EH (cell line): ENCODE measurements around the gene C1QTNF8.

Experiments used
- DNase-seq: peaks from one replicate; pipeline ENCODE4 v3.0.0-alpha.2; 2015; ENCODE audit warnings: low read depth

The C1QTNF8 gene, protein sequence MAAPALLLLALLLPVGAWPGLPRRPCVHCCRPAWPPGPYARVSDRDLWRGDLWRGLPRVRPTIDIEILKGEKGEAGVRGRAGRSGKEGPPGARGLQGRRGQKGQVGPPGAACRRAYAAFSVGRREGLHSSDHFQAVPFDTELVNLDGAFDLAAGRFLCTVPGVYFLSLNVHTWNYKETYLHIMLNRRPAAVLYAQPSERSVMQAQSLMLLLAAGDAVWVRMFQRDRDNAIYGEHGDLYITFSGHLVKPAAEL

GRCh38 chr16:1096169-1097082 is at the start of gene C1QTNF8:
Gene C1QTNF8, minus strand, starts transcription at chr16:1096244. Its CDS starts 1,322 bp downstream, at chr16:1094922.
- no peak for DNase-seq

- no peak for DNase-seq
Measured at GRCh38 chr16:1145383-1146100, 49.5 kb upstream of the C1QTNF8 start.

DNA sequence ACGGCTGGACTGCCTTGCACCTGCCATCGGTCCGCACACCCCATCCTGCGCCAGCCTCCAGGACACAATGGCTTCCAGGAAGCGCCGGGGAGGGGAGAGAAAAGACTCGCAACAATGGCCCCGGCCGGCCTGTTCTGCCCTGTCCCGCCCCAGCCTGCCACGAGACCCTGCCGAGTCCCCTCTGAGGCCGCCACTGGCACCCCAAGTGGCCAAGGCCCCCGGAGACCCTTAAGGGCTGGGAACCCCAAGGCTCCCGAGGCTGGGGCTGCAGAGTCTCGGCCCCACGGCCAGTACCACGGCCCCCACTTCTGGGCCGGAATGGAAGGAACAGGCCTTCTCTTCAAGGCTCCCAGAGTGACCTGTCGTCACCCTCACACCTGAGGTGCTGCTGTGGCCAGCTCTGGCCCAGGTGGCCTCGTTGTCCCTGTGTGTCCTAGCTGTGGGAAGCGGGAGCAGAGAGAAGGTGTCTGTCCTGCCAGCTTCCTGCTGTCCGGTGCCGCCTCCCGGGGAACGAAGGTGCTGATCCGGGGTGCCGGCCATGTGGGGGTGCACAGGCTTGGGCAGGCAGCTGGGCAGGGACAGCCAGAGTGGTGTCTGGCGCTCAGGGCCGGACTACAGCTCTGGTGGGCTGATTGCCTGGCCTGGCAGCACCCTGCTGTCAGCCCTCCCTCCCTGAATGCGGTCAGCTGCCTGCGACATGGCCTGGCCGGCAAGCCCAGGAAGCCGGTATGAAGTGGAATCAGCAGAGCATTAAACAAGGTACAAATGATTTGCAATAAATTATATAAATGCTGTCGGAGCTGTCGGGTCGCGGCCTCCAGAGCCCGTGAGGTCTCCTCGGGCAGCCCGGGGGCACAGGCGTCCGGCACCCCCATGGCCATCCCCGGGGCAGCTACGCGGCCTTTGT is 48.7 kb upstream of the C1QTNF8 start:
- no peak for DNase-seq

DNA sequence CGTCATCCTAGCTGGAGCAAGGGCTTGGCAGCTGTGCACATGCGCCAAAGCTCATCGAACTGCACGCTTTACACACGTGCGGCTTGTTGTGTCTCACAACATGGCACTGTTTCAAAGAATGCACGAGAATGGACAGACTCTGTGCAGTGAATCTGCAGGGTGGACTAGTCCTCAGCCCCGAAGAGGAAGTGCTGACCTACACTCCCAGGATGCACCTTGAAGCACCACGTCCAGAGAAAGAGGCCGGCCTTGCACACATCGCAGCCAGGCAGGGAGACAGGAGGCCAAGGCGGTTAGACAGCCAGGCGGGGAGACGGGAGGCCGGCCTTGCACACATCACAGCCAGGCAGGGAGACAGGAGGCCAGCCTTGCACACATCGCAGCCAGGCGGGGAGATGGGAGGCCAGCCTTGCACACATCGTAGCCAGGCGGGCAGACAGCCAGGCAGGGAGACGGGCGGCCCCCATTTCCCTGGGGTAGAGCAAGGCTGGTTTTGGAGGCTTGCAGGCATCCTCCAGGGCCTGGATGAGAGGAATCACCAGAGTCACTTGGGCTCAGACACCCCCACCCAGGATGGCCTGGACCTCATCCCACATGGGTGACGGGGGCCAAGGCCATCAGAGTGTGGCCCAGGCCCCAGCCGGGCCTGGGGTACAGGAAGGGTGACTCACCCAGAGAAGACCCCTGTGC is 47.9 kb upstream of the C1QTNF8 start:
- no peak for DNase-seq

GRCh38 chr16:1142911-1143310 is 46.9 kb upstream of the C1QTNF8 start:
- DNase-seq, result no peak

DNA sequence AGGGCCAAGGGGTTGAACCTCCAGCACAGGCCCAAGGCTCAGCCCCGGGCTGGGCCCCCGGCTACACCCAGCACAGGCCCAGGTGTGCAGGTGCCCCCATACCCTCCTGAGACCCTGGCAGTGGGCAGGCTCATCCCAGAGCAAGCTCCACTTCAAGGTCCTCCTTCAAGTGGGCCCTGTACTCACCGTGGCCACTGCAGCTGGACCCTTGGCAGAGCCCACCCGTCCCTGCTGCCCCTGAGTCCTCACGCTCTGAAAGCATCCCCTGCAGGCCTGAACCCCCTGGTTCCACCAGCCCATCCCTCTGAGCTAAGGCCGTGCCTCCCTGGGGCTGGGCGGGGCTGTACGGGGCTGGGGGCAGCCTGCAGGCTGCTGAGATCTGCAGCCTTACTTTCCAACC is 45.7 kb upstream of the C1QTNF8 start:
- no peak for DNase-seq

GRCh38 chr16:1141191-1141590 is 45.1 kb upstream of the C1QTNF8 start:
- DNase-seq, result no peak

- no peak for DNase-seq
Measured at GRCh38 chr16:1140582-1141162, 44.6 kb upstream of the C1QTNF8 start.

DNA sequence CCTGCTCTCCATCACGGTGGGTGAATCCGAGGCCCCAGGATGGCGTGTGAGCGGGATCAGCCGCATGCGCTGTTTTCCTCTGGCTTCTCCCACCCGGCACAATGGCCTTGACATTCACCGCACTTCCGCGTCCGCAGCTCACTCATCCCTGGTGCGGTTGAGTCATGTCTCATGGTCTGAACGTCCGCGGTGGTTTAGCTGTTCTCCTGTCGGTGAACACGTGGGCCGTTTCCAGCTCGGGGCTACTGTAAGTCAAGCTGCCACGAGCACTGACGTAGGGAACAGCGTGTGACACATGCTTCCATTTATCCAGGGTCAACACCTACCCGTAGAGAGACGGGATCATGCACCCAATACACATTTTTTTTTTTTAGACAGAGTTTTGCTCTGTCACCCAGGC is 41.6 kb upstream of the C1QTNF8 start:
- DNase-seq, result no peak

- no peak for DNase-seq
Measured at GRCh38 chr16:1135459-1135825, 39.4 kb upstream of the C1QTNF8 start.

- no peak for DNase-seq
Measured at GRCh38 chr16:1134776-1135458, 38.9 kb upstream of the C1QTNF8 start.

GRCh38 chr16:1133810-1134520 is 37.9 kb upstream of the C1QTNF8 start:
- no peak for DNase-seq

- no peak for DNase-seq
Measured at GRCh38 chr16:1133271-1133670, 37.2 kb upstream of the C1QTNF8 start.

GRCh38 chr16:1132431-1132830 is 36.4 kb upstream of the C1QTNF8 start:
- no peak for DNase-seq

DNA sequence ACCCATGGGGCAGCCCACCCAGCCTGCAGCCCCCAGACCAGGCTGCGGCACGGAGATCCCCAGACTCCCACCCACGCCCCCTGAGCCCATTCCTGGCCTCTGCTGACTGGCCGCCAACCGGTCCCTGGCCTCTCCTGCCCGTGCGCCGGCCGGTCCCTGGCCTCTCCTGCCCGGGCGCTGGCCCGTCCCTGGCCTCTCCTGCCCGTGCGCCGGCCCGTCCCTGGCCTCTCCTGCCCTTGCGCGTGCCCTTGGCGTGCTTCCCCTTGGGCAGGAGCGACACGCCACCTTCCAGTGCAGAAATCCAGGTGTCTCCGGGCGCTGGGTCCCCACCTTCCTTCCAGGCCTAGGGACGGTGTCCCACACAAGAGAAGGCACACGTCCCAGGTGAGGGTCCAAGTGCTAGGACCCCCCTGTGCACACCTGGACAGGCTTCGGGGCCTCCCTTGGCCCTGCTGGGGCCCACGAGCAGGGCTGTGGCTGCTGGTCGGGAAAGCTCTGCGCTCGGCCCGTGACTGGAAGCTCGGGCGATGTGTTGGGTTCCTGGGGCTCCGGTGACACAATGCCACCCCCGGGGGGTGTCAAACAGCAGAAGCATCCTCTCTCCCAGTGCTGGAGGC is 35.4 kb upstream of the C1QTNF8 start:
- DNase-seq, result no peak

DNA sequence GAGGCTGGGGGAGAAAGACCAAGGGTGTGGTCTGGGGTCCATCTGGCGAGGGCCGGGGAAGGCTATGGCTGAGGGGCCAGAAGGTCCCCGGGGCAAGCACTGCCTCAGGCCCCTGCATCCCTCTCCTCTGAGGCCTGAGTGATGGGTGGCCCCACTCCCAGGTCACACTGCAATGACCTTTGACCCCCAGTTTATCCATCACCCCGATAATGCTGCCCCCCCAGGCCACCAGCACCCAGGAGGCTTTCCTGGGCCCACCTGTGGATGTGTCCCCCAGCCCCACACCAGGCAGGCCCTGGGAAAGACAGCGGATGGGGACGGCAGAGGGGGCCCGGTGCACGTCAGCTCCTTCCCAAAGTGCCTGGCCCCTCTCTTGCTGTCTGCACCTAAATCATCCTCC is 34.3 kb upstream of the C1QTNF8 start:
- DNase-seq, result no peak

DNA sequence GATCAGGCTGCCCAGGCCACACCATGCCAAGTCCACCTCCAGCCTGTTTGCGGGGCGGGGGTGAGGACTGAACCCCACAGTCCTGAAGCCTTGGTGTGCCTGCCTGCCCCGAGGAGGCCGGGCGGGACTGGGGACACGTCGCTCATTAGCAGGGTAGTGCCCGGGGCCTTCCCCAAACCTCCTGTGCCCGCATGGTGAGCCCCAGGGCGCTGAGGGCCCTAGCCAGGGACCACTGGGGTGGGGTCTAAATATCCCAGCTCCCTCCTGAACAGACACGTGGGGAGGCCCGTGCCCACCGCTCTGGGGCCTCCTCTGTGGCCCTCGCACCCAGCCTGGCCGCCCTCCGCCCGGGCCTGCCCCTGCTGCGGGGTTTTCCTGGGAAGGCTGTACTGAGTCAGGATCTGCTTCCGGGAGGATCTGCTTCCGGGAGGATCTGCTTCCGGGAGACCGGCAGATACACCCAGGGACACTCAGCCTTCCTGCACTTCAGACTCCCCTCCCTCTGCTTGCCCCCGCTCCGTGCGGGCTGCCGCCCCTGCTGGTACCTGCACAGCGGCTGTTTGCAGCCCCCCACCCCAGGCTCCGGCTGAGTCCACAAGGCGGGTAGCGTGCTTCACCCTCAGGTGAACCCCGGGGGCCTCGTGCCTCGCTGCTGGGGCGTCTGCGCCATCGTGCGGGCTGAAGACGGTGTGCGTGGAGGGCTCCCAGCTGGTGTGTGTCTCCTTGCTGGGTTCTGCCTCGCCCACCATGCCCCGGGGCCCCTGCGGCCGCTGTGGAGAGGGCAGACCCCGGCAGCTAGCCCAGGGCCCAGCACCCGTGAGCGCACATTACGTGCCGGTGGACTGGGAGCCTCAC is 33.3 kb upstream of the C1QTNF8 start:
- no peak for DNase-seq
